ENCODE measurements around the gene PTPRJ.
A peak's percentile ranks its signal among the peaks of the same experiment; 100 is the strongest.

Gene PTPRJ

DNA sequence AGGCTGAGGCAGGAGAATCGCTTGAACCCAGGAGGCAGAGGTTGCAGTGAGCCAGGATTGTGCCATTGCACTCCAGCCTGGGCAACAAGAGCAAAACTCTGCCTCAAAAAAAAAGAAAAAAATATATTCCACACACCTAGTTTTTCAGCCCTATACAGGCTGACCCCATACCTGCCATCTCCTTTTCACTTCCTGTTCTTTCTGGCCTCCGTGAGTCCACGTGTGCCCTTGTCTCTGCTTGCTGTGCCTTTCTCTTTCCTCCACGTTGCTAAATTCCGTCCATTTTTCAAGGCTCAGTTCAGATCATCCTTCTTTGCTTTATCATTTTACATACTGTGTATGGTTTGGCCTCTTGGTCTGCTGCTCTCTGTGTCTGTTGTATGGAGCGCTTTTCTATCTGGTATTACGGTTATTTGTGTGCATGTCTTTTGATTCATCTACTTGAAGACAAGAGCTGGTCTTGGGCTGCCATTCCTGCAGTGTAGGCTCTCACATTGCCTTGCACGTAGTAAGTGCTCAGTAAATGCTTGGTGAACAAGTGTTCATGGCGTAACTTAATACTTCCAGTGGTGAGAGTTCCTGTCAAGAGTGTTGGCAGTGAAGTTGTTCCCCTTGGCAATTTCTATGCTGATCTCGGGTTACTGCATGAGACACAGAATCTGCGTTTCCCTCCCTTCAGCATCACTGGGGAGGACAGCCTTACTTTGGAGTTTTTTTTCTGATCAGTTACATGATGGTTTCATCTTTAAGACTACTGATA is 57.5 kb downstream of the PTPRJ start:
- DNase-seq (ENCODE audit: low read depth in 2 of 2), result no peak

DNA sequence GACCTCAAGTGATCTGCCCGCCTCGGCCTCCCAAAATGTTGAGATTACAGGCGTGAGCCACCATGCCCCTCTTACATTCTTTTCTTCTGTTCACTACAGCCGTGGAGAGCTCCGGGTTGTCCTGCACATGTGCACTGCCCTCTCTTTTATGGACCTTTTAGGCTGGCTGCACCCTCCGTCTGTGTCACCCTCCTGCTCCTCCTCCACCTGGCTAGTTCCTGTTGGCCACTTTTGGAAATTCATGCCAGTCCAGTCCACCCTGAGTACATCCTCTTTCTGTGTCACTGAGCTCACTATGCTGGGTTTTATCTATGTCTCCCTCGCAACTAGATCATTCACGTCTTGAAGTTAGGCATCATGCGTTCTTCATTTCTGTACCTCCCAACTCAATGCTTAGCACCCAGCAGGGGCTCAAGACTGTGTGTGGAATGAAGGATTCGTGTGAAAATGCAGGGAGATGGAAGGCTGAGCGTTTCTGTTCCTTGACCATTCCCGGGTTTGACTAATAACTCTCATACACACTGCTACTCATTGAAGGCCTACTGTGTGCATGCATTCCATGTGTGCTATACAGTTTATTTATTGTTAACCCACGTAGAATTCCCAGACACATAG is 60.6 kb downstream of the PTPRJ start:
- no peak for DNase-seq (ENCODE audit: low read depth in 2 of 2)

GRCh38 chr11:48041877-48042695 is 61.7 kb downstream of the PTPRJ start:
- no peak for DNase-seq (ENCODE audit: low read depth in 2 of 2)

DNA sequence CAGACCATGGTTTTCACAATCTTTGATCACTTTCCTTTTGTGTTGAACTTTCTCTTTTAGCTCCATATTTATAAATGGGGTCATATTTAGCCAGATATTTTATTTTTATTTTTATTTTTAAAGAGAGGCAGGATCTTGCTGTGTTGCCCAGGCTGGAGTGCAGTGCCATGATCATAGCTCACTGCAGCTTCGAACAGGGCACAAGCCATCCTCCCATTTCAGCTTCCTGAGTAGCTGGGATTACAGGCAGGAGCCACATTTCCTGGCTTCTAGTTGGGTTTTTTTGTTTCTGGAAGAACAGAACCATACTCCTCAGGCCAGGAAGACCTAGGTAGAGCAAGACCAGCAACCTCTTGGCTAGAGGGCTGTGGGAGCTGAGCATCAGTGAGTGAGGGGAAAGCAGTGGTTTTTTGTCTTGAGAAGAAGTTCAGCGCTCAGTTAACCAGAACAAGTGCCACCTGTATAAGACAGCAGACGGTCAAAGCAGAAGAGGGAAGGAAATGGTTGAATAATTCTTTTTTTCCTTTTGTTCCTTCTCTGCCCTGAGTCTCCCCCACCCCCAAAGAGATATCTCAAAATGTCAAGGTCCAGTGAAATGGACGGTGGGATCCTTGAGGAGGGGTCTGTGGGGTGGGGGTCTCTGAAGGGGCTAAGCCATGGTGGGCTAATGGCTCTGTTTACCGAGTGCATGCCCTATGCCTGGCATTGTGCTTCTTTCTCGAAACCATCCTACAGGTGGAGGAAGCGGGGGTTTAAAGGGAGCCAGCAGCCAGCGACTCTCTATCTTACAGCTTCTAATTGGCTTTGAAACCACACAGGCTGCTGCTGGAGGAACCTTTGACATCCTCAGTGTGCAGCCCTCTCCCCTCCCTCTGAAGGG is 63.0 kb downstream of the PTPRJ start:
- no peak for DNase-seq (ENCODE audit: low read depth in 2 of 2)

DNA sequence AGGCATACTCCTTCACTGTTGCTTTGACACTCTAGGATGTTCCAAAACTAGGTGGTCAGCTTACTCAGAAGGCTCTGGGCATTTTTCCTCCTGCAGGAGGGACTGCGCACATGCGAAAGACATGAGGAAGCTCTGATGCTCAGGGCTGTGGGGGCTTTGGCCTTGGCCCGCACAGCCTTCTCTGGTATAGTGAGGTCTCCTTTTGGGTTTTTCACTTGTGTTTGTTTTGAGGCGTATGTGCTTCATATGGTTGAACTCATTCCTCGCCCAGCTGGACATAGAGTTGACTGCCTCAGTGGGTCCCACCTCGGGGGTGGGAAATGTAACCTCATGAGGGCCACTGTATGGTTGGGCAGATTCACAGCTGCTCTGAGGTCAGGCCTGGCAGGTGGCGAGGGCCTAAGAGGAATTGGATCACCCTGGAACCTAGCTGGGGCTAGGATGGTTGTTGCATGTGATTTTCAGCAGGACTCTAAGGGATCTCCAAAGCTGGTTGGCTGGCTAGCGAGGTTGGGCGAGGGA is 63.7 kb downstream of the PTPRJ start:
- DNase-seq (ENCODE audit: low read depth in 2 of 2), result no peak

- DNase-seq (ENCODE audit: low read depth in 2 of 2), result no peak
These were observed 64.2 kb downstream of the PTPRJ start for GRCh38 chr11:48044577-48044976.

GRCh38 chr11:48045536-48045935 is 65.2 kb downstream of the PTPRJ start:
- DNase-seq (ENCODE audit: low read depth in 2 of 2), result no peak

- DNase-seq (ENCODE audit: low read depth in 2 of 2), result no peak
These were observed 67.3 kb downstream of the PTPRJ start for GRCh38 chr11:48047616-48048015.

- DNase-seq (ENCODE audit: low read depth in 2 of 2), result no peak
These were observed 68.7 kb downstream of the PTPRJ start for GRCh38 chr11:48049036-48049435.

GRCh38 chr11:48050304-48050703 is 69.9 kb downstream of the PTPRJ start:
- no peak for DNase-seq (ENCODE audit: low read depth in 2 of 2)

DNA sequence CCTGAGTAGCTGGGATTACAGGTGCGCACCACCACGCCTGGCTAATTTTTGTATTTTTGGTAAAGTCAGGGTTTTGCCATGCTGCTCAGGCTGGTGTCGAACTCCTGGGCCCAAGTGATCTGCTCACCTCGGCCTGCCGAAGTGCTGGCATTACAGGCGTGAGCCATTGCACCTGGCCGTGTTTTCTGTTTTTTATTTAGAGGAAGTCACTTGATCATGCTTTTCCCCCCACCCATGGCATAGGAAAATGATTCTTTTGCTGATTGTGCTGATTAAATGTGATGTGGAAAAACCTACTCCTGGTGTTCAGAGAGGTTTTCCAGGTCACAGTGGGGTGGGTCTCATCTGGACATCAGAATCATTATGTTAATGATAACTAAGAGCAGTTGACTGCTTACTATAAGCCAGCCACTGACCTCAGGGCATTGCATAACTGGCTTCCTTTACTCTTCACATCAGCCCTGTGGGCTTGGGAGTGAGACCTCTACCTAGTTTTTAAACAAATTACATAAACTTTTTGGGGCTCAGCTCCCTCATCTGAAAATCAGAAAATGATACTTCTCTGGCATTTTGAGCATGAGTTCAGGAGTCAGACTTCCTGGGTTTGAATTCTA is 71.0 kb downstream of the PTPRJ start:
- no peak for DNase-seq (ENCODE audit: low read depth in 2 of 2)

GRCh38 chr11:48052183-48053044 is 72.1 kb downstream of the PTPRJ start:
- no peak for DNase-seq (ENCODE audit: low read depth in 2 of 2)

- no peak for DNase-seq (ENCODE audit: low read depth in 2 of 2)
These were observed 74.6 kb downstream of the PTPRJ start for GRCh38 chr11:48054994-48055291.

- peak; percentile 12 to 24 for DNase-seq (ENCODE audit: low read depth in 2 of 2)
These were observed 75.2 kb downstream of the PTPRJ start for GRCh38 chr11:48055292-48056132.

GRCh38 chr11:48056325-48057183 is 76.2 kb downstream of the PTPRJ start:
- DNase-seq (ENCODE audit: low read depth in 2 of 2), result no peak

DNA sequence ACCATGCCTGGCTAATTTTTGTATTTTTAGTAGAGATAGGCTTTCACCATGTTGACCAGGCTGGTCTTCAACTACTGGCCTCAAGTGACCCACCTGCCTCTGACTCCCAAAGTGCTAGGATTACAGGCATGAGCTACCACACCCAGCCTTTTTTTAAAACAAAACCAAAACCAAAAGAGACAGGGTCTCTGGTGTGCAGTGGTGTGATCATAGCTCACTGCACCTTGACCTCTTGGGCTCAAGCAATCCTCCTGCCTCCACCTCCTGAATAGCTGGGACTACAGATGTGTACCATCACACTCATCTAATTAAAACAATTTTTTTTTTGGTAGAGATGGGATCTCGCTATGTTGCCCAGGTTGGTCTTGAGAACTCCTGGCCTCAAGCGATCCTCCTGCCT is 77.7 kb downstream of the PTPRJ start:
- no peak for DNase-seq (ENCODE audit: low read depth in 2 of 2)

- DNase-seq (ENCODE audit: low read depth in 2 of 2), result no peak
These were observed 78.4 kb downstream of the PTPRJ start for GRCh38 chr11:48058788-48059187.

GRCh38 chr11:48062649-48063048 is 82.3 kb downstream of the PTPRJ start:
- DNase-seq (ENCODE audit: low read depth in 2 of 2), result no peak

Data from stimulated activated CD8-positive, alpha-beta memory T cell treated with anti-CD3 and anti-CD28 coated beads, Interleukin-7, amount 100 ng/mL, for 4 hours (primary cell).